ENCODE results near the gene NDUFAF2.

DNA sequence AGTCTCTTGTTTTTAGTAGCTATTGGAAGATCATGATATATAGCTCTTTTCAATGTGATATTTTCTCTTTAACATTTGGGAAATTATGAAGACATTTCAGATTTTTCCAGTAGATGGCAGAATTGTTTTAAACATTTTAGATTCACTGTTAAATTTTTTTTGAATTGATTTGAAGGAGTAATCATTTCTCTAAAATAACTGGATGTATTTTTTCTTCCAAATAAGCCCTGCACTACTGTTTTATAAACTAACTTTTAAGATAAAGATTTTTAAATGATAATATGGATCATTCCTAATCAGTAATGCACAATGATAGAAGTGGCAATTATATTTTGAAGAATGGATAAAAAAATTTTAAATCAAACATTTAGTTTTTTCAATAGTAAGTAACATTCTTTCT lies 14.2 kb downstream of the NDUFAF2 start:
- TF ChIP-seq, protein P1, sequence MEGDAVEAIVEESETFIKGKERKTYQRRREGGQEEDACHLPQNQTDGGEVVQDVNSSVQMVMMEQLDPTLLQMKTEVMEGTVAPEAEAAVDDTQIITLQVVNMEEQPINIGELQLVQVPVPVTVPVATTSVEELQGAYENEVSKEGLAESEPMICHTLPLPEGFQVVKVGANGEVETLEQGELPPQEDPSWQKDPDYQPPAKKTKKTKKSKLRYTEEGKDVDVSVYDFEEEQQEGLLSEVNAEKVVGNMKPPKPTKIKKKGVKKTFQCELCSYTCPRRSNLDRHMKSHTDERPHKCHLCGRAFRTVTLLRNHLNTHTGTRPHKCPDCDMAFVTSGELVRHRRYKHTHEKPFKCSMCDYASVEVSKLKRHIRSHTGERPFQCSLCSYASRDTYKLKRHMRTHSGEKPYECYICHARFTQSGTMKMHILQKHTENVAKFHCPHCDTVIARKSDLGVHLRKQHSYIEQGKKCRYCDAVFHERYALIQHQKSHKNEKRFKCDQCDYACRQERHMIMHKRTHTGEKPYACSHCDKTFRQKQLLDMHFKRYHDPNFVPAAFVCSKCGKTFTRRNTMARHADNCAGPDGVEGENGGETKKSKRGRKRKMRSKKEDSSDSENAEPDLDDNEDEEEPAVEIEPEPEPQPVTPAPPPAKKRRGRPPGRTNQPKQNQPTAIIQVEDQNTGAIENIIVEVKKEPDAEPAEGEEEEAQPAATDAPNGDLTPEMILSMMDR (IDR thresholded peaks at IDR 0.05): peak in 2 of 4 experiments; percentile 14 to 16
- no peak for TF ChIP-seq POLR2A (IDR thresholded peaks at IDR 0.05)

Data from uterus (tissue), 2 donors.